GM12801 (cell line): Measurements from ENCODE around the gene OR9A2.

Experiments used
- TF ChIP-seq, protein P1 (sequence below): IDR thresholded peaks from one replicate; pipeline ENCODE4 v1.5.1; 2011; ENCODE audit warnings: control low read depth; ENCODE audit not compliant: insufficient read length; ENCODE audit errors: extremely low read depth

OR9A2 gene

DNA sequence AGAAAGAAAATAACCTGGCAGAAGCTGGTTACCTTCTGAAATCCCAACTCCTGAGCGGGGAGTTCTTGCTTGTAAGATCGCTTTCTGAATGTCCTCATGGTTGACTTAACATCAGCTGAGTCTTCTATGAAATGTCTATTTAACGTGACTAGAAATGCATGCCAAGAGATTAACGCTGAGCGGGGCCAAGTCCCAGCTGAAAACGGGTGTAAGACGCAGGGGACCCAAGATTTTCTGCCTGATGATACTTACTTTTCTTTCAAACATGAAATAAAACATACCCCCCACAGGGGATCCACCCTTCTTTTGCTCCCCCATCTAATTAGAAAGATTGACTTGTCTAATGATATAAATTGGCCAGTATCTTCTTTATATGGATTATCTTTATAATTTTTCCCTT is 14.9 kb downstream of the OR9A2 start:
- TF ChIP-seq, protein P1, sequence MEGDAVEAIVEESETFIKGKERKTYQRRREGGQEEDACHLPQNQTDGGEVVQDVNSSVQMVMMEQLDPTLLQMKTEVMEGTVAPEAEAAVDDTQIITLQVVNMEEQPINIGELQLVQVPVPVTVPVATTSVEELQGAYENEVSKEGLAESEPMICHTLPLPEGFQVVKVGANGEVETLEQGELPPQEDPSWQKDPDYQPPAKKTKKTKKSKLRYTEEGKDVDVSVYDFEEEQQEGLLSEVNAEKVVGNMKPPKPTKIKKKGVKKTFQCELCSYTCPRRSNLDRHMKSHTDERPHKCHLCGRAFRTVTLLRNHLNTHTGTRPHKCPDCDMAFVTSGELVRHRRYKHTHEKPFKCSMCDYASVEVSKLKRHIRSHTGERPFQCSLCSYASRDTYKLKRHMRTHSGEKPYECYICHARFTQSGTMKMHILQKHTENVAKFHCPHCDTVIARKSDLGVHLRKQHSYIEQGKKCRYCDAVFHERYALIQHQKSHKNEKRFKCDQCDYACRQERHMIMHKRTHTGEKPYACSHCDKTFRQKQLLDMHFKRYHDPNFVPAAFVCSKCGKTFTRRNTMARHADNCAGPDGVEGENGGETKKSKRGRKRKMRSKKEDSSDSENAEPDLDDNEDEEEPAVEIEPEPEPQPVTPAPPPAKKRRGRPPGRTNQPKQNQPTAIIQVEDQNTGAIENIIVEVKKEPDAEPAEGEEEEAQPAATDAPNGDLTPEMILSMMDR, result no peak

DNA sequence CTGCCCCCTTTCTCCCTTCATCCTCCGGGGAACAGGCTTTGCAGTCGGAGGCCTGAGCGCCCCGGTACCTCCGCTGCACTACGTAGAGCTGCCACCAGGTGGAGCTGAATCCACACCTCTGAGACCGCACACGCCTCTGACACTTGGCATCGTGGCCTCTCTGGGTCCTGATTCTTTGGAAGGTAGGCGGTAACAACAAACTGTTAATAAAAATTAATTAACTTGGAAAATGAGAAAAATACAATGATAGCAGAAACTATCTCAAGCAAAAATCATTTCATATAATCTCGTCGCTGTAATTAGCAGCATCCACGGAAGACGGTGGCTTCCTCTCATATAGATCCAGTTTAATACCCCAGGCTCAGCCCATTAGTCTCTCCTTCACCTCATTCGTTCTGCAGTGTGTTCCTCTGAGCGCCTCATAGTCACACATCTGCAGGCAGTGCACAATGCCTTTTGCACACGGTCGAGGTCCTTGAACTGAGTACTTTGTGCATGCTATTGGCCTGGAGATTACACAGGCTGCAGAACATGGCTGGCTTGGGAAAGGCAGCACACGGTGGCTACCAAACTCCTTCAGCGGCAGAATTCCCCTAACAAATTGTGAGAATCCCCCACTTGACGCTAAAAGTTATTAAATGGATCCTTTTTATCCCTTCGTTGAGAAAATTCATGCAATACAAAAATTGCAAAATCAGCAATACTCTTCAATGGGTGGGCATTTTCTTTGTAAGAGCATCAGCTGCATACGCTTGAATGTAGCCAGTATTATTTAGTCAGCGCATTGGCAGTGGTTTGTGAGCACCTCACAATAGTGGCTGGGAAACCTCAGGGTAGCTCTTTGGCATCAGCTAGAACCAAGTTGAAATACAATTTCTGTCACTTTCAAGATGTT is 18.7 kb downstream of the OR9A2 start:
- TF ChIP-seq, protein P1, result peak; percentile 61

DNA sequence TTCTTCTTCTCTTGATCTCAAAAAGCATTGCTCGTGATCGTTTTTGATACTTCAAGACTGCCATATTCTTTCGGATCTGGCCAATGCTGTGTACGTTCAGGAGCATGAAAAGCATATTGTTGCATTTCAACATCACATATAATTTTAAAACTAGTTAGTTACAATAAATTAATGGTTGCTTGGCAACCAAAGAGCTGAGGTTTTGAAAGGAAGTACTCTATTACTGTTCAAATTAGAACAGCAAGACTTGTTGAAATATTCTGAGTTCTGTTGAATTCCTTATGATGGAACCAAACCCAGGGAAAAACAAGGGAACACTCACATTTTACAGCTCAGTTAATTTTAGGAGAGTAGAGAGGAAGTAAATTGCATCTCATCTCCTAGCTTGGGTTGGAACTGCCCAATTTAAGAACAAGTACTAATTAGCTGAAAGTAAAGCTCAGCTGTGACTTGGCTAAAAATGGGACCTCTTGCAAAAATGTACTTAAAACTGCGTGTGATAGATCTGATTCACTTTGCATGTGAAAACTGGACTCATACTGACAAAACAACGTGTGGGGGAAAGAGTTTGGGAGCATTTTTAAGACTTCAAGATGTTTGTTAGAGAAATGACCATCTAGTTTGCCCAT is 21.2 kb downstream of the OR9A2 start:
- TF ChIP-seq, protein P1, result no peak

DNA sequence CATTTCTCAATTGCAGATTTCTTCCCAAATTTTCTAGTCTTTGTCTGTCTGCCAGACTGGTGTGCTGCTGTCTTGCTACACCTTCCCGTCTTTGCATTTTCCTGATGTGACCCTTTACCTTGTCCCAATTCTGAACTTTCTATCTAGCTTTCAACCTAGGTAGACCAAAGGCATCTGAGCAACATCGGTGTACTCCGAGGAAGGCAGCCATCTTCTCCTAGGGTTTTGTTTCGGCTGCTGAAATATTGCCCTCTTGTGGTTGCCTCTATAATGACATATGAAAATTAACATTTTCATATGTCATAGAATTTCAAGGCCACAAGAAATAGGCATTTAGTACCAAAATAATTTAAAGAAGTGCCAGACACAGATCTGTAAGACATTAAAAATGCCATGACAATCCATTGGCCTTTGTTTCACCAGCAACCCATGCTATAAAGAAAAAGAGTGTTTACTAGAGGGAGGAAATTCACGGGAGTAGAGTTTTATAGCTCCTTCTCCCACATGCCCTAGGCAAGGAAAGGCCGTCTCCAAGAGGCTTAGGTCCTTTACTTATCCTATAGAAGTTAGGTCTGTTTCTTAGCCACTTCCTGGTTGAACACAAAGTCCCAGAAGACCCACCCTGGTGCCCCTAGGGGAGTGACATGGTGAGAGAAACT is 23.4 kb downstream of the OR9A2 start:
- TF ChIP-seq, protein P1, result no peak

DNA sequence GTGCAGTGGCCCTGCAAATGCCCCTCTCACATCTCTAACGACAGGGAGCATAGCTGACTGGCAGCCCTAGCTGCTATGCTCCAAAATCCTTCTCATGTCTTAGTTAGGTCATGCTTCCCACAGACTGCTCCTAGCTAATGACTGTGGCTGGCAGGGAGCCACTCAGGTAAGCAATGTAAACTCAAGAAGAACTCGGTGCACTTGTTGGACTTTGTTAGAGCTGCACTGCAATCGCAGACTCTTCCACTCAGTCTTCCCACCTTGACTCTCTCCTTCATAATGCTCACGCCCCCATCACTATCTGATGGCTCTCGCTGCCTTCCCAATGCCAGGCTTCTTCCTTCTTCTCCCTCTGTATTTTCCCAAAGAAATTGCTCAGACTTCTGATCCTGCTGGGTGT is 24.0 kb downstream of the OR9A2 start:
- TF ChIP-seq, protein P1, result no peak

DNA sequence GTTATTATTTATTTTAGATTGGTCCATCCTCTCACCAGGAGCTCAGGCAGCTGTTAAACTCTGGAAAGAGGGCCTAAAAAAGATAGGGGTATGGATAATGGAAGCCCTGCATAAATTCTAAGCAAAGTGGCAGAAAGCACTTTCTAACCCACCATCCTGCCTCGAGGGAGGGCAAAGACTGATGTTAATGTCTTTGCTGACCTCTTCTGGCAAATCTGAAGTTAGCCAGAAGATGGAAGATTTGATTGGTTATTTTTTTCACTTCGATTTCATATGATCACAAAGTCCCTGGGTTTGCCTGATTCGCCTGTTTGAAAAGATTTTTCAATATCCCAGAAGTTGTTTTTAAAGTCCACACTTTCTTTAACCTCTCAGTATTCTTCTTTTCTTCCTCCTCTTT is 24.8 kb downstream of the OR9A2 start:
- TF ChIP-seq, protein P1, result no peak

DNA sequence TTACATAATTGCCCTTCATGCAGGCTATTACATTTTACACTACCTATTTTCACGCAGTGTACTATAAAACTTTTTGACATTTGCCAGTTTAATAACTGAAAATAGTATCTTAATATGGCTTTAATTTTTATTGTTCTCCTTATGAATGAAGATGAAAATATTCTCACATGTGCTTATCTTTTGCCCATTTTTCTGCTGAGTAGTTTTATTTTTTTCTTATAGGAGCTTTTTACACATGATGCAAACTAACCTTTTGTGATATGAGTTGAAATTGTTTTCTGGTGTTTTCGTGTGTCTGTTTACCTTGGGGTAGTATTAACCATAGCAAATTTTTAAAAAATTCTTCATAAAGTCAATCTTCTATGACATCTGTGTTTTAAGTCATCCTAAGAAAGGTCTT is 26.3 kb downstream of the OR9A2 start:
- TF ChIP-seq, protein P1, result no peak
